ENCODE data around the gene GABRB2.
"Not testable (repeated sequence)": the region's sequence is repeated elsewhere in the genome, so short reads cannot be mapped to it uniquely, and the experiment has no call there.

GABRB2 gene

DNA sequence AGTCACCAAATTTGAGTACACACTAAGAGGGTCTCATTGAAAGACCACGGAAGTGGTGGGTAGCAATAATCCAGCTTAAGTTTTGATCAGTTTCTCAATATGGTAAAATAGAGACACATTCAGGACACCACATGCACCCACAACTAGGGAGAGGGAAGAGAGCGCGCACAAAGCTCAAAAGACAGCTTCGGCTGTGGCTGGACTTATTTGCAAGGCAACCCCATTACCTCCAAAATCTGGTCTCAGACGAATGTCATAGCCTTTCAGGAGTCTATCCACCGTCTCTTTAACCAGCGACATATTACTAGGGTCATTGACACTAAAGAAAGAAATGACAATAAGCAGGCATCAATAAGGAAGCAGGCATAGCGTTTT lies 443 bp downstream of the GABRB2 start:
- H3K4me3 ChIP-seq (ENCODE audit: extremely low read depth, insufficient read depth, low read length, poor library complexity, severe bottlenecking), result peak overlapping the region; percentile 42
- peaks cover 6% of the 10 kb centered on the region for H3K4me1 ChIP-seq (ENCODE audit: control insufficient read depth, insufficient read depth, low read length, poor library complexity, severe bottlenecking)
- no peaks in the 10 kb centered on the region for H3K36me3 ChIP-seq (ENCODE audit: control insufficient read depth, insufficient read depth, low read length)
- no peaks in the 10 kb centered on the region for H3K9me3 ChIP-seq (ENCODE audit: control insufficient read depth, low read length)
- WGBS, 2 experiments (ENCODE audit: insufficient coverage in 2 of 2), result 0 to 20% methylated on average over 1 of the region's 8 CpGs
- no peak overlapping the region for H3K27ac ChIP-seq (ENCODE audit: low read depth, low read length, severe bottlenecking)

- peaks cover 6% of the 10 kb centered on the region for H3K4me1 ChIP-seq (ENCODE audit: control insufficient read depth, insufficient read depth, low read length, poor library complexity, severe bottlenecking)
- H3K27ac ChIP-seq (ENCODE audit: low read depth, low read length, severe bottlenecking), result no peak overlapping the region
- H3K4me3 ChIP-seq (ENCODE audit: extremely low read depth, insufficient read depth, low read length, poor library complexity, severe bottlenecking), result no peak overlapping the region
- no peaks in the 10 kb centered on the region for H3K9me3 ChIP-seq (ENCODE audit: control insufficient read depth, low read length)
- H3K36me3 ChIP-seq (ENCODE audit: control insufficient read depth, insufficient read depth, low read length), result no peaks in the 10 kb centered on the region
- WGBS, 2 experiments (ENCODE audit: insufficient coverage in 2 of 2), result 0 to 34% methylated on average over 1 to 4 of the region's 8 CpGs
Observed at GRCh38 chr5:161545344-161546094, 1.0 kb downstream of the GABRB2 start.

- no peak overlapping the region for H3K4me3 ChIP-seq (ENCODE audit: extremely low read depth, insufficient read depth, low read length, poor library complexity, severe bottlenecking)
- WGBS, 2 experiments (ENCODE audit: insufficient coverage in 2 of 2), result 0 to 3% methylated on average over 1 to 6 of the region's 7 CpGs
- peaks cover 6% of the 10 kb centered on the region for H3K4me1 ChIP-seq (ENCODE audit: control insufficient read depth, insufficient read depth, low read length, poor library complexity, severe bottlenecking)
- H3K9me3 ChIP-seq (ENCODE audit: control insufficient read depth, low read length), result no peaks in the 10 kb centered on the region
- H3K36me3 ChIP-seq (ENCODE audit: control insufficient read depth, insufficient read depth, low read length), result no peaks in the 10 kb centered on the region
- H3K27ac ChIP-seq (ENCODE audit: low read depth, low read length, severe bottlenecking), result no peak overlapping the region
Observed at GRCh38 chr5:161544350-161544765, 2.2 kb downstream of the GABRB2 start.

GRCh38 chr5:161539016-161539415 lies 7.5 kb downstream of the GABRB2 start:
- Histone ChIP-seq H3K4me3 (ENCODE audit: extremely low read depth, insufficient read depth, low read length, poor library complexity, severe bottlenecking) (no peak overlapping the region), H3K9me3 (ENCODE audit: control insufficient read depth, low read length) (no peaks in the 10 kb centered on the region), H3K4me1 (ENCODE audit: control insufficient read depth, insufficient read depth, low read length, poor library complexity, severe bottlenecking) (no peaks in the 10 kb centered on the region), H3K27ac (ENCODE audit: low read depth, low read length, severe bottlenecking) (no peak overlapping the region), H3K36me3 (ENCODE audit: control insufficient read depth, insufficient read depth, low read length) (no peaks in the 10 kb centered on the region)
- 86 to 89% methylated on average over 1 of the region's 1 CpG for WGBS, 2 experiments (ENCODE audit: insufficient coverage in 2 of 2)

- 86% methylated on average over 1 of the region's 2 CpGs; no CpG with 5 or more reads in 1 of the 2 experiments for WGBS, 2 experiments (ENCODE audit: insufficient coverage in 2 of 2)
Observed at GRCh38 chr5:161535762-161536161, 10.8 kb downstream of the GABRB2 start.

DNA sequence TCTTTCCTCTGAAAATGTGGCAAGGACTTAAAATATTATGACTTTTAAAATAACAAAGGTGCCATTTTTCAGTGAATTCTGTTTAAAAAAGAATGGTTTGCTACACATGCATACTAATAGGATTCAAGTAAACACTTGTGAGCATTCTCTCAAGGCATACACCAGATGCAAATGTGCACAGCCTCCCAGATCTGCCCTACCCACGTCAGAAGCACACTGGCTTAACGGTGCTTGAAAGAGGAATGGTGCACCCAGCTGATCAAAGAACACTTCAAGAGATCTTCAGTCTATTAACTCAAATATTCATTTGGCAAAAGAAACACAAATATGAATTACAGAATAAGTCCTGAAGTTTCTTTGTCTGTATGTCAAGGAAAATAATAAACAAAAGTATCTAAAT lies 15.8 kb downstream of the GABRB2 start:
- no peak overlapping the region for H3K27ac ChIP-seq (ENCODE audit: low read depth, low read length, severe bottlenecking)
- no peak overlapping the region for H3K4me3 ChIP-seq (ENCODE audit: extremely low read depth, insufficient read depth, low read length, poor library complexity, severe bottlenecking)
- H3K9me3 ChIP-seq (ENCODE audit: control insufficient read depth, low read length), result no peaks in the 10 kb centered on the region
- H3K36me3 ChIP-seq (ENCODE audit: control insufficient read depth, insufficient read depth, low read length), result no peaks in the 10 kb centered on the region
- WGBS, 2 experiments (ENCODE audit: insufficient coverage in 2 of 2), result 80 to 100% methylated on average over 1 to 2 of the region's 2 CpGs
- H3K4me1 ChIP-seq (ENCODE audit: control insufficient read depth, insufficient read depth, low read length, poor library complexity, severe bottlenecking), result no peaks in the 10 kb centered on the region

More at GRCh38 chr5:161535762-161536161, 10.8 kb downstream of the GABRB2 start:
- H3K4me3 ChIP-seq (ENCODE audit: extremely low read depth, insufficient read depth, low read length, poor library complexity, severe bottlenecking), result no peak overlapping the region
- no peaks in the 10 kb centered on the region for H3K36me3 ChIP-seq (ENCODE audit: control insufficient read depth, insufficient read depth, low read length)
- H3K4me1 ChIP-seq (ENCODE audit: control insufficient read depth, insufficient read depth, low read length, poor library complexity, severe bottlenecking), result no peaks in the 10 kb centered on the region
- H3K27ac ChIP-seq (ENCODE audit: low read depth, low read length, severe bottlenecking), result no peak overlapping the region
- H3K9me3 ChIP-seq (ENCODE audit: control insufficient read depth, low read length), result no peaks in the 10 kb centered on the region

DNA sequence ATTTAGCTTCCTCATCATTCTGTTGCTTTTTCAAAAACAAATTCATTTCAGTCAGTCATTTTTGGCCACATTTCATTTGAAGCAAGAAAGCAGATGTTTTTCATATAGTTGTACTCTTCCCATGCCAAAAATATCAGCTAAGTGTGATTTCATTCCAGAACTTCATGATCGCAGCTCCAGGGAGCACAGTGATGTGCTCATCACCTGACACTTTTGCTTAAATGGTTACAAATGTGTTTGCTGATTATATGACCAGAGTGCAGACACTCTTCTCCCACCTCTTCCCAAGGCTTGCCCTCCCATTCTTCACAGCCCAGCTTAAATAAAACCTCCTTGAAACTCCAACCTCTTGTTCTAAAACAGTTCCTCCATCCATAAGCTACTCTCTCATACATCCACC lies 32.6 kb downstream of the GABRB2 start:
- H3K27ac ChIP-seq (ENCODE audit: low read depth, low read length, severe bottlenecking), result no peak overlapping the region
- H3K36me3 ChIP-seq (ENCODE audit: control insufficient read depth, insufficient read depth, low read length), result no peaks in the 10 kb centered on the region
- H3K9me3 ChIP-seq (ENCODE audit: control insufficient read depth, low read length), result no peaks in the 10 kb centered on the region
- no peak overlapping the region for H3K4me3 ChIP-seq (ENCODE audit: extremely low read depth, insufficient read depth, low read length, poor library complexity, severe bottlenecking)
- 100% methylated on average over 1 of the region's 1 CpG for WGBS, 2 experiments (ENCODE audit: insufficient coverage in 2 of 2)
- H3K4me1 ChIP-seq (ENCODE audit: control insufficient read depth, insufficient read depth, low read length, poor library complexity, severe bottlenecking), result no peaks in the 10 kb centered on the region

- Histone ChIP-seq H3K36me3 (ENCODE audit: control insufficient read depth, insufficient read depth, low read length) (no peaks in the 10 kb centered on the region), H3K27ac (ENCODE audit: low read depth, low read length, severe bottlenecking) (no peak overlapping the region), H3K4me1 (ENCODE audit: control insufficient read depth, insufficient read depth, low read length, poor library complexity, severe bottlenecking) (no peaks in the 10 kb centered on the region), H3K4me3 (ENCODE audit: extremely low read depth, insufficient read depth, low read length, poor library complexity, severe bottlenecking) (no peak overlapping the region), H3K9me3 (ENCODE audit: control insufficient read depth, low read length) (no peaks in the 10 kb centered on the region)
- WGBS, 2 experiments (ENCODE audit: insufficient coverage in 2 of 2), result 88% methylated on average over 1 of the region's 2 CpGs; no CpG with 5 or more reads in 1 of the 2 experiments
Observed at GRCh38 chr5:161507591-161507990, 38.9 kb downstream of the GABRB2 start.

DNA sequence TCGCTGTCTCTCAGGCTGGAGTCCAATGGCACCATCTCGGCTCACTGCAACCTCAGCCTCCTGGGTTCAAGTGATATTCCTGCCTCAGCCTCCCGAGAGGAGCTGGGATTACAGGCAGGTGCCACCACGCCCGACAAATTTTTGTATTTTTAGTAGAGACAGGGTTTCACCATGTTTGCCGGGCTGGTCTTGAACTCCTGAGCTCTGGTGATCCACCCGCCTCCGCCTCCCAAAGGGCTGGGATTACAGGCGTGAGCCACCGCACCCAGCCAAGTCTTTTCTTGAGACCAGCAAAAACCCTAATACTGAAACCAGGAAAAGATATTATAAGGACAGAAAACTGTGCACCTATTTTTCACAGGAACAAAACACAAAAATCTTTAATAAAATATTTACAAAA lies 41.4 kb downstream of the GABRB2 start:
- H3K4me1 ChIP-seq (ENCODE audit: control insufficient read depth, insufficient read depth, low read length, poor library complexity, severe bottlenecking); H3K36me3 ChIP-seq (ENCODE audit: control insufficient read depth, insufficient read depth, low read length): not testable (repeated sequence)
- WGBS, 2 experiments (ENCODE audit: insufficient coverage in 2 of 2), result 94 to 100% methylated on average over 7 to 8 of the region's 10 CpGs

GRCh38 chr5:161498531-161498930 lies 48.0 kb downstream of the GABRB2 start:
- Histone ChIP-seq H3K27ac (ENCODE audit: low read depth, low read length, severe bottlenecking) (no peak overlapping the region), H3K9me3 (ENCODE audit: control insufficient read depth, low read length) (peaks cover 4% of the 10 kb centered on the region), H3K4me1 (ENCODE audit: control insufficient read depth, insufficient read depth, low read length, poor library complexity, severe bottlenecking) (no peaks in the 10 kb centered on the region), H3K4me3 (ENCODE audit: extremely low read depth, insufficient read depth, low read length, poor library complexity, severe bottlenecking) (no peak overlapping the region), H3K36me3 (ENCODE audit: control insufficient read depth, insufficient read depth, low read length) (no peaks in the 10 kb centered on the region)
- WGBS, 2 experiments (ENCODE audit: insufficient coverage in 2 of 2), result 70 to 71% methylated on average over 1 of the region's 1 CpG

More for the DNA sequence above, 41.4 kb downstream of the GABRB2 start:
- H3K4me3 ChIP-seq (ENCODE audit: extremely low read depth, insufficient read depth, low read length, poor library complexity, severe bottlenecking); H3K9me3 ChIP-seq (ENCODE audit: control insufficient read depth, low read length); H3K27ac ChIP-seq (ENCODE audit: low read depth, low read length, severe bottlenecking): not testable (repeated sequence)

GRCh38 chr5:161483721-161484120 lies 62.8 kb downstream of the GABRB2 start:
- Histone ChIP-seq H3K9me3 (ENCODE audit: control insufficient read depth, low read length) (no peaks in the 10 kb centered on the region), H3K4me1 (ENCODE audit: control insufficient read depth, insufficient read depth, low read length, poor library complexity, severe bottlenecking) (no peaks in the 10 kb centered on the region), H3K4me3 (ENCODE audit: extremely low read depth, insufficient read depth, low read length, poor library complexity, severe bottlenecking) (no peak overlapping the region), H3K27ac (ENCODE audit: low read depth, low read length, severe bottlenecking) (no peak overlapping the region), H3K36me3 (ENCODE audit: control insufficient read depth, insufficient read depth, low read length) (no peaks in the 10 kb centered on the region)

All from mesodermal cell (in vitro differentiated cells).